Measurements from ENCODE around the gene NEUROG1.
A peak's percentile ranks its signal among the peaks of the same experiment; 100 is the strongest.

Gene NEUROG1

GRCh38 chr5:135561266-135561665 lies 25.5 kb upstream of the NEUROG1 start:
- DNase-seq = no peak

- peak; percentile 81 for DNase-seq
Measured at GRCh38 chr5:135560858-135561257, 25.1 kb upstream of the NEUROG1 start.

DNA sequence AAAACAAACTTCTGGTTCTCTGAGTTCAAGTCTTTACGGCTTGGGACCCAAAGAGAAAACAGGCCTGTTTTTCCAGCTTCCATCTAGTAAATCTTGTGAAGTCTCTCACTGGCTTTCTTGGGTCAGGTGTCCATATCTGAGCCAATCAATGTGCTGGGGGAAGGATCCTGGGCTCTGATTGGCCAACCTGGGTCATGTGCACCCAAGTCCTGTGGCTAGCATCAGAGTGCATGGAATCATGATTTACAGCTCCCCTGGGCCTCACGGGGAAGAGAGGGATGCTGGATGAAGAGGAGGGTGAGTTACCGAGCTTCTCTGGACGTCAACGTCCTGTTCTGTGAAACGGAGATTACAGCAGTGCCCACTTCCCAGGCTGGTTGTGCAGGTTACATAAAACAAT lies 23.6 kb upstream of the NEUROG1 start:
- no peak for DNase-seq

DNA sequence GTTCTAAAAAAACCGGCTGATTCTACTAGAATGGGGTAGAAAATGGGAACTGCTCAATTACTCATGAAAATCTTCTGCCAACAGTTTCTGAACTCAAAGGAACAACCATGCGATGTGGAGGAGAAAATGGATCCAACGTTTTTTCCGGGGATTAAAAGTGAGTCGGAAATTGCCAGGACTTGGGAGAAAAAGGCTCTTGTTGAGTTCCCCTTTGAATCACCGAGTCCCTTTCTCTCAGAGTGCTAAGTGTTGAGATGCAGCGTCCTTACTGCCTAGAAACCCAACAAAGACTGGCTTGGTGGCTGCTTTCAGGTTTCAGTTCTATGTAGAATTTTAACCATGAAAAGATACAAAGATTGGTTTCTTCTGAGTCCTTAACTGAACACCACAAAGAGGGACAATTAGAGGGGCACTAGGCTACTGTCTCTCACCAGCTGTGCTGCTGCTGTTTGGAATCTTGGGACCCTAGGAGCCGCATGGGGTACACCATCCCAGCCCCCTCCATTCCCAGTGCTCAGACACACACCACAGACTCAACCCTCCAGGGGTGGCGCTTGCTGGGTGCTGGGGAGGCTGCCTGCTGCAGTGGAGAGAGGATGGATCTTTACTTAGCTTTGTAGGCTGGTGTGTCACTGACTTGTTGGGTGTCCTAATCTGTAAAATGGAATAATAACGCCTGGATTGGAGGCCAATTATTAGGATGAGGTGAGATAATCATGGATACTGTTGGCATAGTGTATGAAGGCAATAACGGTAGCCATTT lies 21.5 kb upstream of the NEUROG1 start:
- no peak for DNase-seq

GRCh38 chr5:135556620-135557019 lies 20.9 kb upstream of the NEUROG1 start:
- no peak for DNase-seq

DNA sequence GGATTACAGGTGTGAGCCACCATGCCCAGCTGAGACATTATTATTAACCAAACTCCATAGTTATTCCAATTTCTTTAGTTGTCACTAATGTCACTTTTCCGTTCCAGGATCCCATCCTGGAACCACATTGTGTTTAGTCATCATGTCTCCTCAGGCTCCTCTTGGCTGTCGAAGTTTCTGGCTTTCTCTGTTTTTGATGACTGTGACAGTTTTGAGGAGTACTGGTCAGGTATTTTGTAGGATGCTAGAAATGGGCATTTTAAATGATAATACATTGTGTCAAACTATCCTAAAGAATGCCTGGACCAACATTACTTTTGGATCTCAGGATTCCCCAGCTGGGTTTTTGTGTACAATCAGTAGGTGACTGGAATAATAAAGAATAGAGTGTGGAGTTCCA lies 19.8 kb upstream of the NEUROG1 start:
- no peak for DNase-seq

- DNase-seq = no peak
Measured at GRCh38 chr5:135553688-135554462, 18.1 kb upstream of the NEUROG1 start.

DNA sequence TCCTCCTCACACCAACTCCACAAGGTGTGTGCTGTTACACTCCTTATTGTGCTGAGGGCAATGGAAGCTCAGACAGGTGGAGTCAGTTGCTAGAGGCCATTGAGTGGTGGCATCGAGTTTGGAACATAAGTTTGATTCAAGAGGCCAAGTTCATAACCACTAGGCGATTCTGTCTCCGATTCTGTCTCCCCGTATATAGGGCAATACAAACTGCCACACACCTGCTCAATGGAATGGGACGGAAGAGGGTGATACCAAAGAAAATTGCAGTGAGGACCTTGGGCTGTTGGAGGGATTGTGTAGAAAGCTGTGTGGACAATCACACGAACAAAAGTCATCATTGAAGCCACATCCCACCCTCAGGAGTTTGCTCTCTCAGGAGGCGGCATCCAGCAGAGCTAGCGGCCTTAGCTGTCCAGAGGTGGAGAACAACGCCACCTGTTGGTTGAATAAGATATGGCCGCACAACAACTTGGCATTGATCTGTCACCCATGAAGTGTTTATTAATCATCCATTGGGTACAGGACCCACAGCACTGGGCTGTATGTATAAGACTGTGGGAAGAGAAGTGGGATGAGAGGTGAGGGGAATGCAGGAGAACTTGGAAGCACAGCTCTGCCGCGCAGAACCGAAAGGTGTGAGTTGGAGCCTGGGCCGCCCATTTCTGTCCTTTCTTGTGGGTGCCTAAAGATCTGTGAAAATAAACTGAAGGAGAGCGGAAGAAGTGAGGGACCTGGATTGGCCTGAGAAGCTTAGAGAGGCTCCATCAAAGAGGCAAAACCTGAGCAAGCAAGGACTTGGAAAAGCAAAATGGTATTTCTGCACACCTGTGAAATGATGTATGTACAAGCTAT lies 16.1 kb upstream of the NEUROG1 start:
- peak; percentile 59 for DNase-seq

- no peak for DNase-seq
Measured at GRCh38 chr5:135549413-135549812, 13.6 kb upstream of the NEUROG1 start.

DNA sequence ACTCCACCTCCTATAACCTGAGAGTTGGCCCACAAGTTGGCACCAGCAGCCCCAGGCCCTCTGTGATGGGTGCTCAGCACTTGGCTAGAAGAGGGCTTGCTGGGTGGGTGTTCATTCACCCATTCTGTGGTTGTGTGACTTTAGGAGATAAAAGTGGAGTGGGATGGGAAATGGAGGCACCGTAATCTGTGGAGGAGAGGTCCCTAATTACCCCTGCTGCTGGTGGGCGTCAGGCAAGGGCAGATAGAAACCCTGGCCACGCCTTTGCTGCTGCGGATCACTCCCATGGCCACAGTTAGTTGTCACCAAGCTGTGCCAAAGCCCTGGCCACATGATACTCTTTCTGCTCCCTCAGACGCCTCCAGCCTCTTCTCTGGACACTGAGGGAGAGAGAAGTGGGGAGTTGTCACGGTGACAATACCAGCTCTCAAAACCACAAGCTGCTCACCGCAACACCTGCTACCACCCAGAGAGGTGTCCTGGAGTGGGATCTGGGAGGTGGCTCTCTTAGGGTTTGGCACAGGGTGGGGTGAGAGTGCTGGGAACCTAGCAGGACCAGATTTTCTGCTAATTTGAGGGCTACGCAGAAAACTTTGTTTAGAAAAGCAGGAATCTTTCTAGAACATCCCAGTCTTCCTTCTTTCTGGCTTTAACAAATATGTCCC lies 12.0 kb upstream of the NEUROG1 start:
- no peak for DNase-seq

DNA sequence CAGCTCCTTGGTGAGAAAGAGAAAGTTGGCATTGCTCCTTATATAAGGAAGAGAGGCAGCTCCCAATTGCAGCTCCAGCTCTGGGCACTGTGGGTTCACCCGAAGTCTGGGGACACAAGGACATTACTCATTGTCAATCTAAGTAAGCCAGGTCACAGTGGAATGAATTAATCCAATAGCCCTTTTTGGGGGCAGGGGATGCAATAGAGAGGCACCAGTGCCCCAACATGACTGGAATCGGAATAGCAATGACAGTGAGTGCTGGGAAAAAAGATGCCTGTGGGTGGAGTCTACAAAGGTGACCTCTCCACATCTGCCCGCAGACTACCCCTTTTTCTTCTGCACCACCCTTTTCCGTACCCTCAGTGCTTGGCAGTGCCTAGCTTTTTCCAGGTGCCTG lies 11.1 kb upstream of the NEUROG1 start:
- DNase-seq = no peak

- DNase-seq = no peak
Measured at GRCh38 chr5:135546101-135546500, 10.3 kb upstream of the NEUROG1 start.

DNA sequence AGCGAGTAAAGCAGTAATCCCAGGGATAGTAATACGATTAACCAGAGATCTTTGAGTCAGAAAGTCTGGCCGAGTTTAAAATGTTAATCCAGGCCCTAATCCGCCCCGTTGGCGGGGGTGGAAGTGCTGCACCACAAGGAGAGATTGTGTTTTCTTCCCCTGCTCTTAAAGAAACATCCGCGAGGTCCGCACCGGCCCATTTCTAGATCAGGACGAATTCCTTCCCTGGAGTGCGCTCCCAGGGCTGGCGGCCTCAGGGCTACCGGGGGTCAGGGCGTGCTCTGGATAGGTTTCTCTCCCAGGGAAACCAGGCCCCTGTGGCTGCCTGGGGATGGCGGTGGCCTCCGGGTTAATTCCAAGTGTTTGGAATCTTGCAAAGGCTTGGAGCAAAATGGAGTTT lies 9.3 kb upstream of the NEUROG1 start:
- DNase-seq = no peak

DNA sequence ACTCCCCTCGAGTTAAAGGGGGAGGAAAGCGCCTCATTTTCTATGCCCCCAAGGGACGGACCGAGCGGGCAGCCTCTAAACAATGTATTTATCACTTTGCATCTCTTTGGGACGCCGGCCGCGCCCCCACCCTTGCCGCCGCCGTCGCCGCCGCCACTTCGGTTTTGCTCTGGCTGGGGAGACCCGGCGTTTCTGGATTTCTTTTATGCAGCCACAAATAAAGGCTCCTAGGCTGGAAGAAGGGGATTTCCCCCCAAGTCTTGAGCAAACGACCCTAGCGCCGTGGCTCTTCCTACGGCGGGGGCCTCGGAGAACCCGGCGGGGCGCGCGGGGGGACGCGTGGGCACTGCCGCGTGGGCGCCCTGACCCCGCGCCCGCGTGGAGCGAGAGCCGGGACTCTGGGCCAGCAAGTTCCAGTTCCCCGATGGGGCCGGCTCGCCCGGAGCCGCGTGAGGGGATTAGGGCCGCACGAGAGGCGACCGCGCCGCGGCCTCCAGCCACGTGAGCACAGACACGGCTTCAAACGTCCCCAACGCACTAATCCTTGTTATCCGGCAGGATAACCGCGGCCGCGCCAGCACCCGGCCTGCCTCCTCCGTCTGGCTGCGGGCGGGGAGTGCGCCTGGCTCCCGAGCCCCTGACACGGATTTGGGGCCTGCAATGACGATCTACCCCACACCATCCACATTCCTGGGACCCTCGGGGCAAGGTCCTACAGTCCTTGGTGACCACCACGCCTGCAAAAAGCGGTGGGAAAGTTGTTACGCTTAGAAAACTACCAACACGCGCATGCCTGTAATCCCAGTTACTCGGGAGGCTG lies 7.9 kb upstream of the NEUROG1 start:
- DNase-seq = no peak

DNA sequence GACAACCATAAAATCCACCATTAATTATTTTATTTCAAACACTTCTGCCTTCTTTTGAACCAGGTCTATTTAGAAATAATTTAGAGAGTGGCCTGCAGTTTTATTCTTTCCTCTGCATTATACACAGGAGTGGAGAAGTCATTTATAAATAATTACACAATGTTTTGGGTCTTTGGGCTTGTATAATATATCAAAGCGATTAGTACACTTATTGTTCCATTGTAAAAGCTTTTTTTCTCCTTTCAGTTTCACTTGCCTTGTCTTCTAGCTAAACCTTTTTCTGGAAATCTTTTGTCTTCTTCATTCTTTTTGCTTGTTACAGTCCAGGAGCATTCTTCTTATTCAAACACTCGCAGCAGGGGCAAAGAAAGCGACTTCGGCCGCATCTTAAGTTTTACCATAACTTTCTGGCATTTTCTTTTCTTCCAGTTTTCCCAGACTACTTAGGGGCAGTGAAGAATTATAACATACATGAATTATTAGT lies 7.3 kb upstream of the NEUROG1 start:
- DNase-seq = no peak

- DNase-seq = no peak
Measured at GRCh38 chr5:135541807-135542502, 6.2 kb upstream of the NEUROG1 start.

- no peak for DNase-seq
Measured at GRCh38 chr5:135539430-135540005, 3.8 kb upstream of the NEUROG1 start.

GRCh38 chr5:135538261-135538660 lies 2.5 kb upstream of the NEUROG1 start:
- DNase-seq = no peak

DNA sequence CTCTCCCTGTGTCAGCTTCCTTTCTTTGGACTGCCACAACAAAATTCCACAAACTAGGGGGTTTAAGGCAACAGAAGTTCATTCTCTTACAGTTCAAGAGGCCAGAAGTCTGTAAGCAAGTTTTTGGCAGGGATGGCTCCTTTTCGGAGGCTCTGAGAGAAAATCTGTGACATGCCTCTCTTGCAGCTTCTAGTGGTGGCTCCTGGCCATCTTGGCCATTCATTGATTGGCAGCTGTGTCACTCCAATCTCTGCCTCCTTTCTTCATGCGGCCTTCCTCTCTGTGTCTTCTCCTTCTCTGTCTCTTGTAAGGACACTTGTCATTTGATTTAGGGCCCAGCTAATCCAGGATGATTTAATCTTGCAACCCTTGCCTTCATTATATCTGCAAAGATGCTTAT lies 2.0 kb upstream of the NEUROG1 start:
- no peak for DNase-seq

GRCh38 chr5:135537271-135537670 lies 1.5 kb upstream of the NEUROG1 start:
- no peak for DNase-seq

DNA sequence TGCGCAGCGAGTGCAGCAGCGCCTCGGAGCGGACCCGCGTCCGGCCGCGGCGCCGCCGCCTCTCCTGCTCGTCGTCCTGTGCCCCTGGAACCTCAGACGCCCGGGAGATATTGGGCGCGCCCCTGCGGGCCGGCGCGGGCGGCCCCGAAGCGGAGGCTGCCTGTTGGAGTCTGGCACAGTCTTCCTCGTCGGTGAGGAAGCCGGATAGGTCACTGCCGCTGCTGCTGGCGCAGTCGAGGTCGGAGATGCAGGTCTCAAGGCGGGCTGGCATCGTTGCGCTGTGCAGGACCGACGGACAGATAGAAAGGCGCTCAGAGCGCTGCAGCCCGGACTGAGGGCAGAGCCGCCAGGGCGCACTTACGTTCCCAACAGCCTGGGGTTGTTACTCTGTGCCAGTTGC lies 344 bp downstream of the NEUROG1 start:
- no peak for DNase-seq

Data from stimulated activated CD4-positive, alpha-beta T cell treated with anti-CD3 and anti-CD28 coated beads, Interleukin-1b, Interleukin-23, amount 100 ng/mL, for 48 hours (primary cell).